GM10847 (cell line): ENCODE measurements around the gene UBASH3A.

Source experiments
- POLR2A ChIP-seq: IDR thresholded peaks from 2 replicates; pipeline ENCODE4 v1.6.1; 2011; ENCODE audit not compliant: insufficient read length; ENCODE audit errors: extremely low read depth

Gene UBASH3A

DNA sequence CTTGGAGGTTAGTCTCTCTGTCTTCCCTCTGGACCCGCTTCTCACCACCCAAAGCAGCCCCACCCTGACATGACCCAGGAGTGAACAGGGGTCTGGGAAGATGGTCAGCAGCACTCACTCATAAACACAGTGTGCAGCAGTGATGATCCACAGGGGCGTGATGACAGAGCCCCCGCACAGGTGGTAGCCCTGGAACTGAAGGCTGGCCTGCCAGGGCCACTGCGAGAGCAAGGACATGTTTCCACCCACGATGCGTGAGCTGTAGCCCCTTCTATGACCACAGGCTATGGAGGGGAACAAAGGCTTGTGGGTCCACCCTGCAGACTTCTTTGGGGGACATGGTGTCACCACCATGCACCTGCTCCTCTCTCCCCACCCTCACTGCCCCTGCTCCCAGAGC is 20.8 kb upstream of the UBASH3A start:
- no peak for TF ChIP-seq POLR2A

DNA sequence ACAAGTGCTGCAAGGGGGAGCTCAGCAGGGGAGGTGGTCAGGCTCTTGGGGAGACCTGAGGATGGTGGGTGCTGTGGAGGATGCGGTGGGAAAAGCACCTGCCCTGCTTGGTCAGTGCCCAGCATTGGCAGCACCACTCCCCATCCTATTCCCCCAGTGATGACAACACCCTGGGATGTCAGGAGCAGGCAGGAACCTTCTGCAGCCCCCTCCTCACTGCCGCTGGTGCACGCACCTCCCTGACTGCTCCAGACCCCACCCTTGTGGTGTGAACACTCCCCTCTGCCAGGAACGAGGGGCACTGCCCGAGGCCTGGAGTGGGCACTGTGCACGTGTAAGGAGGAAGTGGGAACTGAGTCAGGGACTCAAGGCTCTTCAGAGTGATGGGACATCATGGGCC is 20.4 kb upstream of the UBASH3A start:
- TF ChIP-seq POLR2A, result no peak

DNA sequence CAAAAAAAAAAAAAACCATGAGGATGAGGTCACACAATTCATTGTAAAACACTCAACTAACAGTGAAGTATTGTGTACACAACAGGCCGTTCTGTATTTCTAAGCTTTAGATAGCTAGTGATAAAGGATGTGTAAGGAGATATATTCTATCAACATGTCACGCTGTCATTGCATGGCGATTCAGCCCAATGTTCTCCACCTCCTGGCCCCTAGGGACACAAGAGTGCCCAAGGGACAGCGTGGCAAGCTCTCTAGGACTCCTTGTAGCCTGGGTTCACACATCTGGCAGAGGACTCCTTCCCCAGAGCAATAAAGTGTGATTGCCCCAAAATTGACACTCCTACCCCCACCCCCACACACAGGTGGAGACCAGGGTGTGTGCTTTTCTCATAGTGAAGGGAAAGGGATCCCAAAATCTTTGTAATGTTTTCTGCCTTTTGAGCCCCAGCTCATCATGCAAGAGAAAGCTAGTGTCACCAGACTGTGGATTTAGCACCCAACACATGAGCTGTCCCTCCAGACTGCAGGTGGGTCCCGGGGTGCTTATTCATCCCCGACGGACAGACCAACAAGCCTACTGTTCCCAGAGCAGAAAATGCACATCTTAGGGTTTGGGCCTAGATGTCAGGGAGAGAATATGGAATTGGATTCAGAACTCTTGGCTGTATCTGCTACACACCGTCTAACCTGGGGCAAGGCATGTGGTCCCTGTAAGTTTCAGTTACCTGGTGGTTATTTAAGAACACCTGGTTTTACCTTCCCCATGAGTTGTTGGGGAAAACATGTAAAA is 19.4 kb upstream of the UBASH3A start:
- no peak for TF ChIP-seq POLR2A

DNA sequence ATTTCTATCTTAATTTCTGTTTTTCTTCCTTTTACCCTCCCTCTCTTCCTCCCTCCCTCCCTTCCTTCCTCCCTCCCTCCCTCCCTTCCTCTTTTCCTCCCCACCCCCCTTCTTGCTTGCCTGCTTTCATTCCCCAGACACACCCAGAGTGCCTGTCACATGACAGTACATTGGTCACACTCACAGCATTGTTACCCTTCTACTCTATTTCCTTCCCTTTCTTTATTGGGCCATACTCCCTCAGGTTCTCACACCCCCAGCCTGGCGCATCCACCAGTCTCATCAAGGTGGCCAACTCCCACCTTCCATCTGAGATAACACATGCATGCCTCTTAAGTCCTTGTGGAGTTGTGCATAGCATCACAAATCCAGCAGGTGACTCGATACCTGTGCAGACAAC is 18.7 kb upstream of the UBASH3A start:
- TF ChIP-seq POLR2A, result no peak

DNA sequence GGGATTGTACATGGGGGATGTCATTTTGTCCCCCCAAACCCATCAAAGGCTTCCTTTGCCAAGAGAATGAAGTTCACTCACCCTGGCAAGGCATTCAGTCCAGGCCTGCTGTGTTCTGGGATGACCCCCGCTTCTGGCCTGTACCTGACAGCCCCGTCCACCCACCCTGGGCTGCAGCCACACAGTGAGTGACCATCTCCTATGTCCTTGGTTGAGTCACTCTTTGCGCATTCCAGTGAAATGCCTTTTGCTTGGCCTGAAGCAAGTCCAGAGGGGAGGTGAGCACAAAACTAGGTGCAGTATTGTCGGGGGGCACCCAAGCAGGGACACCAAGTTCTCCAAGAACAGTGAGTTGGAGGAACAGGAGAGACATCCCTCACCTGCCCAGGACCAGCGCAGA is 18.1 kb upstream of the UBASH3A start:
- no peak for TF ChIP-seq POLR2A

DNA sequence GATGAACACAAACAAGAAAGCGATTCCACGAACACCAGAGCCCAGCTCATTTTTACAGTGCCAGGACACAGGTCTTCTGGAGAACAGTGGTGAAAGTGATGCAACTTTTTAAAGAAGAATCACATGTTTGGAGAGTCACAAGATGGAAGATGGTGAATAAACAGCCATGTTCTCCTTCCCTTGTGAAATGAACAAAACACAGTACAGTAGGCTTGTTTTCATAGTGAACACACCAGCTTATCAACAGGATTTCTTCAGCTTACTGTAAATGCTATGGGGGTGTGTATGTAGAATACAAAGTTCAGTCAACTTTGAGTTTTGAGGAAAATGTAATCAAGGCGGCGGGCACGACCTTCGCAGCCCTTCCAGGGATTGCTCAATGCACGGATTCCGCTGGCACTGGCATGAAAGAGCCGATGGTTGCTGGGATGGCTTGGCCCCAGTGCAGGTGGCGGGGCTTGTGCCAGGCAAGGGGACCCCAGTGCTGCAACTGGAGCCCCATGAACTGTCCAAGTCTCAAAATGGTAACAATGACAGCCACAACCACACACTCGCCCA is 17.6 kb upstream of the UBASH3A start:
- TF ChIP-seq POLR2A, result no peak

DNA sequence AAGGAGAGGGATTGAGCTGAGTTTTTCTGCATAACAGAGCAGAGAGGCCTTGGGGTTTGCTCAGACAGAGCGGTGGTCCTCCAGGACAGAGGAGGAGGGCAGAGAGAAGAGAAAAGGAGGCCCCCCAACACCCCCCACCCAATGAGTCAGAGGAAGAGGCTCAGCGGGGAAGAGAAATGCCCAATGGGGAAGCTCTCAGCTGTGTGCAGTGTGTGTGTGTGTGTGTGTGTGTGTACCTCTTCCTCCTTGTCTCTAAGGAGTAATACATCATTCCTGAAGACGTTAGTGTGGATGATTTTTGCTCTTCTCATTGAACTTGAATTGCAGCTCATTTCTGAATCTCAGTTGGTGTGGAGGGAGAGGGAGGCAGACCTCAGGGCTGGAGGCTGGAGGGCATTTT is 16.5 kb upstream of the UBASH3A start:
- TF ChIP-seq POLR2A, result no peak

DNA sequence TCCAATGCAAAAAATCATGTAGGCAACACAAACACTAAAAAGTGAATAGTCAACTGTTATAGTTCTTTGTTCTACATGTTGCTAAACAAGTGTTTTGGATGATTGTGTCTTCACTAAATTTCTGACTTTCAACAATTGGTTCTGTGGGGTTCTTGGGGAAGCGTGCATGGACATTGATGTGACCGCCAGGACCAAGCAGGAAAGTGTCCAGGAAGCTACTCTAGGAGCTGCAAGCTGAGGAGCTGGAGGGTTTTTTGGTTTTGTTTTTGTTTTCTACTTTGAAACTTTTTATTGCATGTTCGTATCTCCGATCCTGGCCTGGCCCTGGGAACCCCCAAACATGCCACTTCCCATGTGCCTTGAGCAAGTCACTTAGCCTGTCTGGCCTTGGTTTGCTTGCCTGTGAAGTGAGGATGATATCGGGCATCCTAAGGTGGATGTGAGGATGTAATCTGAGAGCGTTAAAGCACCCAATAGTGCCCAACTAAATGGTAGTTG is 15.8 kb upstream of the UBASH3A start:
- TF ChIP-seq POLR2A, result no peak

DNA sequence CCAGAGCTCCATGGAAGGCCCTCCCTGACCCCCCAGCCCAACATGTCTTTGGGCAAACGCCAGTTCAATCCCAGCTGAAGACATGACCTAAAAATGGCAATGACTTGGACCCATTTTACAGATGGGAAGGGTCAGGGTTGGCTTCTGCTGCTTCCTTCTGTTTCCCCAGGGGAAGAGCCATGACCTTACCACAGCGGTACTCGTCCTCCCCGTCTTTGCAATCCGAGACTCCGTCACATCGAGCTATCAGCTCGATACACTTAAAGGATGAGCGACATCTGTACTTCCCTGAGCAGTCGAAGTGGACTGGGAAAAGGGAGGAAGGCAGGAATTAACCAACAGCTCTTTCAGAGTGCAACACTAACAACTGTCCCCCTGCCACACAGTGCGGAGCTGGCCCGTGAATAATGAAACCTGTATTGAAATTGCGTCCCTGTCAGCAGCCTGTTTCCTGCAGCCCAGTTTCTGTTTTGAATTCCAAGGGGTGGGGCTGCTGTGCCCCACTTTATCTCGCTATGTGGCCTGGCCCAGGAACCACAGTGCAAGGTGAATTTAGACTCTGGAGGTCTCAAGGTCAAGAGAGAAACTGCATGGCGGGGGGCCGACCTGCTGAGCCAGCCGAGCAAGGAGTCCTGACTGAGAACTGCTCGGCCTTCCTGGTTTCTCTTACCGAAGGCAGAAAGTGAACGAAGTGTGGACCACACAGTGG is 14.8 kb upstream of the UBASH3A start:
- TF ChIP-seq POLR2A, result no peak

DNA sequence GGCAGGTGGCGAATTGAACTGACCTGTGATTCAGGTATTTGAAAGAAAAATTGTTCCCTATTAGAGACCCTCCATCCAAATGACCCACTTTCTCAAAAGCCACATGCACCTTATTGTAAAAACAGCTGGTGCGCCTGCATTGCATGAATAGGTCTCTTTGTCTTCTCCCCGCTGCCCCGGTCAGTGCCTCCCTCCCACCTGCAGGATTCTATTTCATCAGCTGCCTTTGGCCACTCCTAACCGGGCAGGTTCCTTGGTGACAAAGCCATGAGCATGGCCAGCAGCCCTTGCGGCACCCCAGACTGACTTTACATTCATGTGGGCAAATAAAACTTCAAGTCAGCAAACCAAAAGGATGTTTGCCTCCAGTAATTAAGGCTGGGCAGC is 14.3 kb upstream of the UBASH3A start:
- TF ChIP-seq POLR2A, result no peak

DNA sequence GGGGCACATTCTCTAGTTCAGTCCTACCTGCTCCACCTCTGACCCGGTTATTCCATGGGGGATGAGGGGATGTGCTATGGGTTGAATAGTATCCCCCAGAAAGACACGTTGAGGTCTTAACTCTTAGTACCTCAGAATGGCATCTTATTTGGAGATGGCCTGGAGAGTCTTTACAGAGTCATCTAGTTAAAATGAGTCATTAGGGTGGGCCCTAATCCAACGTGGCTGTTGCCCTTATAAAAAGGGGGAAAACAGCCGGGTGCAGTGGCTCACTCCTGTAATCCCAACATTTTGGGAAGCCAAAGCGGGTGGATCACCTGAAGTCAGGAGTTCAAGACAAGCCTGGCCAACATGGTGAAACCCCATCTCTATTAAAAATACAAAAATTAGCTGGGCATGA is 13.5 kb upstream of the UBASH3A start:
- no peak for TF ChIP-seq POLR2A

DNA sequence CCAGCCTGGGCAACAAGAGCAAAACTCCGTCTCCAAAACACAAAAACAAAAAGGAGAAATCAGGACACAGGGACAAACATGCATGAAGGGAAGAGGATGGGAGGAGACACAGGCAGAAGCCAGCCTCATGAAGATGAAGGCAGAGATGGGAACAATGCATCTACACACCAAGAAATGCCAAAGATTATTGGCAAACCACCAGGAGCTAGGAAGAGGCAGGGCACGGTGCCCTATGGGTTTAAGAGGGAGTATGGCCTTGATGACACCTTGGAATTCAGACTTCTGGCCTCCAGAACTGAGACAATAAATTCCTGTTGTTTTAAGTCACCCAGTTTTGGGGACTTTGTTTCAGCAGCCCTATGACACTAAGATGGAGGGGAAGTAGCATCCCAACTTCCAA is 13.0 kb upstream of the UBASH3A start:
- TF ChIP-seq POLR2A, result no peak

DNA sequence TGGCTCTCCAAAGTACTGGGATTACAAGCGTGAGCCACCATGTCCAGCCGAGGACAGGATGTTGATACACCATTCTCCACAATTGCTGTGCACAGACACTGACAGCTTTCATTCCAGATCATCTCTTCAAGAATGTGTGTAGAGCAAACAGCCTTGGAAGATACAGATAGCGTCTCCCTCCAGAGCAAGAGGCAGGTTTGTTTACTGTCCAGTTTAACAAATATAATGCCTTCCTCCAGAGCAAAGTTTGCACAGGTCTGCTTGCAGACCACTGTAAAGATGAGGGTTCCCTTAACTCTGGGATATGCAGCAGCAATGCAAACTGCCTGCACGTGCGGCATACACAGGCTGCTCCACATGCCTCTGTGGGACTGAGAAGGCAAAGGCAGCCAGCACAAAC is 12.4 kb upstream of the UBASH3A start:
- TF ChIP-seq POLR2A, result no peak

DNA sequence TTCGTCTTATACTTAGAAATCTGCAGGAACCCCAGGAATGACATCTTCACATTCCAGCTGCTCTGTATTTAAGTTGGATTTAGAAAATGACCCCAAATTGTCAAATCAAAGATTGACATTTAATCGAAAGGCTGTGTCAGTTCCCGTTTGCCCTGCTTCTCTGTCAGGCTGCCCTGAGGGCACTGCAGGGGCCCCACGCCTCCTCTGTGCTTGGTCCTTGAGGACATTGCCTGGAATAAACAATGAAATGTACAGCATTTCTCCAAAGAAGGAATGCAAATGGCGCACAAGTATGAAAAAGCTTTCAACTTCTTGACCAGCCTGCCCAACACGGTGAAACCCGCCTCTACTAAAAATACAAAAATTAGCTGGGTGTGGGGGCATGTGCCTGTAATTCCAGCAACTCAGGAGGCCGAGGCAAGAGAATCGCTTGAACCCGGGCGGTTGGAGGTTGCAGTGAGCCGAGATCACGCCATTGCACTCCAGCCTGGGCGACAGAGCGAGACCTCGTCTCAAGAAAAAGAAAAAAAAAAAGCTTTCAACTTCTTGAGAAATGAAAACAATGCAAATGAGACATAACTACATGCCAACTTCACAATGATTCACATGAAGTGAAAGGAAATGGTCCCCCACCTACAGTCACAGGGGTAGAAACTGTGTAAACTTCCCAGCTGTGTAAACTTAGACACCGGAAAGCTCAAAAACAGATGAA is 10.8 kb upstream of the UBASH3A start:
- TF ChIP-seq POLR2A, result no peak

DNA sequence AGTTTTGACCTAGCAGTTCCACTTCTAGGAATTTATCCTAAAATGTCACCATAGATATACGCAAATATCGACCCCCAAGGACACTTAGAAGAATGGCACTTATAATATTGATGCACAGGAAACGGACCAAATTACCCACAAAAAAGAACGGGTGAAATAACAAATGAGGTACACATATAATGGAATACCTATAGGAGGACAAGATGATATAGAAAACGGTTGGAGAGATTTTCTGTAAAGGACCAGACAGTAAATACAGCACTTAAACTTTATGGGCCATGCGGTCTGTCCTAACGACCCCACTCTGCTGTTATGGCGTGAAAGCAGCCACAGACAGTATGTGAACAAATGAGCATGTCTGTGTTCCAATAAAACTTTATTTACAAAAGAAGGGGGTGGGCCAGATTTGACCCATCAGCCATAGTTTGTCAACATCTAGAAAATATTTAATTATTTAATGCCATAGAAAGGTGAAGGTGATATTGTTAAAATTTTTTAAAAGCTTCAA is 10.2 kb upstream of the UBASH3A start:
- TF ChIP-seq POLR2A, result no peak
